GM12875 (cell line): Measurements from ENCODE around the gene ZFHX3.

ENCODE experiments used
- H3K4me3 ChIP-seq: one replicate; pipeline ENCODE4 v1.5.1; 2011; ENCODE audit warnings: low read depth, low read length, control low read depth
- TF ChIP-seq, protein P1 (sequence below): IDR thresholded peaks from 2 replicates; pipeline ENCODE4 v1.5.1; 2011; ENCODE audit warnings: low read depth, mild to moderate bottlenecking, control low read depth, inconsistent platforms, low read length, moderate library complexity, borderline replicate concordance; ENCODE audit not compliant: insufficient read depth

ZFHX3 gene

DNA sequence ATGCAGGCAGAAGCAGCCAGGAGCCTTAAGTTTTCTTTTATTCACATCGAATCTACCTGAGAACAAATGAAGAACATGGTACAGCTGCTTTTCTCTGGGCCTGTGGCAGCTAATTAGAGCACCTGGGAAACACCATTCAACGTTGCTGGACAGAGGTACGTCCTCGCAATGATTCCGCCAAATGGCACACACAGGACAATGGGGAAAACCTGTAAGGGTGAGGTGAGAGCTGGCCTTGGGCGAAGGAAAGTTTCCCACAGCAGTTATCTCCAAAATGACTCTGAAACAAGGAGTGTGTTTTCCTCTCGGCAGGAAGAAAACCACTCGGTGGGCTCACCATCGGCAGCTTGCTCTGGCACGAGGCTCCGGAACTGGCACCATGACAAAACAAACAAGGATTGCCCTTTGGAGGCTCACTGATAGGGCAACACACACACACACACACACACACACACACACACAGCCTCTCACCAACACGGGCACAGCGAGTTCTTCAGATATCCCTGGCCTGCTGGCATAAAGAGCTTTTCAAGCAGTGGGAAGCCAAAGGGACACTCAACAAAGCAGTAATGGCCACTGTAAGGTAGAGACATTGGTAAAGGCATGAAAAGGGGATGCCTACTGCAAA is 73.7 kb downstream of the ZFHX3 start:
- H3K4me3 ChIP-seq = no peak overlapping the region
- TF ChIP-seq, protein P1, sequence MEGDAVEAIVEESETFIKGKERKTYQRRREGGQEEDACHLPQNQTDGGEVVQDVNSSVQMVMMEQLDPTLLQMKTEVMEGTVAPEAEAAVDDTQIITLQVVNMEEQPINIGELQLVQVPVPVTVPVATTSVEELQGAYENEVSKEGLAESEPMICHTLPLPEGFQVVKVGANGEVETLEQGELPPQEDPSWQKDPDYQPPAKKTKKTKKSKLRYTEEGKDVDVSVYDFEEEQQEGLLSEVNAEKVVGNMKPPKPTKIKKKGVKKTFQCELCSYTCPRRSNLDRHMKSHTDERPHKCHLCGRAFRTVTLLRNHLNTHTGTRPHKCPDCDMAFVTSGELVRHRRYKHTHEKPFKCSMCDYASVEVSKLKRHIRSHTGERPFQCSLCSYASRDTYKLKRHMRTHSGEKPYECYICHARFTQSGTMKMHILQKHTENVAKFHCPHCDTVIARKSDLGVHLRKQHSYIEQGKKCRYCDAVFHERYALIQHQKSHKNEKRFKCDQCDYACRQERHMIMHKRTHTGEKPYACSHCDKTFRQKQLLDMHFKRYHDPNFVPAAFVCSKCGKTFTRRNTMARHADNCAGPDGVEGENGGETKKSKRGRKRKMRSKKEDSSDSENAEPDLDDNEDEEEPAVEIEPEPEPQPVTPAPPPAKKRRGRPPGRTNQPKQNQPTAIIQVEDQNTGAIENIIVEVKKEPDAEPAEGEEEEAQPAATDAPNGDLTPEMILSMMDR = no peak

DNA sequence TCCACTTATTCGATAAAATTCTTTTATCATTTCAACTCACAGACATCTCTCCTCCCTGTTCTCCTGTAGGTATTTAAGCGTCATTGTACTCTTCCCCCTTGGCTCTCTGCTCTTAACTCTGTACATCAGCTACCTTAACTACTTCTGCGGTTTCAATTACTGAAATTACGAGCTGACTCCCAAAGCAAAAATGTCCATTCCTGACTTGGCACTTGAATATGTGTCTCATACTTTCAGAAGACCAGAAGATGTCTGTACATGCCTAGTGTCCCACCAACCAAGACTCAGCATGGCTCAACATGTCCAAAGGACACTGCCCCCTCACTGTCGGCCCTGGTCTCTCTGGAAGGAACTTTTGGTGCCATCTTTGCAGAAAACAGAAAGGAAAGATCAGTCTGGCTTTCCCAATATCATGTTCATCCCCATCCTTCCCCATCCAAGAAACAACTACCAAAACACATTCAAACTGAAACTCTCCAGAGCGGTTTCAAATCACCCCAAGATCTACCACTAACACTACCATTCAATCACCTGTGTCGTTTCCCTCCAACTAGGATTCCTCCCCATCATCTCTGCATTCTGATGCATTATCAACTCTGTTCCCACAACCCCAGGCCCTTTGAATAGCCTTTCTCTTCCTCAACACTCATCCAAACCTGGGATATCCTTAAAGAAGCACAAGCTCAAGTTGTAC is 74.9 kb downstream of the ZFHX3 start:
- TF ChIP-seq, protein P1 = no peak
- H3K4me3 ChIP-seq = no peak overlapping the region

DNA sequence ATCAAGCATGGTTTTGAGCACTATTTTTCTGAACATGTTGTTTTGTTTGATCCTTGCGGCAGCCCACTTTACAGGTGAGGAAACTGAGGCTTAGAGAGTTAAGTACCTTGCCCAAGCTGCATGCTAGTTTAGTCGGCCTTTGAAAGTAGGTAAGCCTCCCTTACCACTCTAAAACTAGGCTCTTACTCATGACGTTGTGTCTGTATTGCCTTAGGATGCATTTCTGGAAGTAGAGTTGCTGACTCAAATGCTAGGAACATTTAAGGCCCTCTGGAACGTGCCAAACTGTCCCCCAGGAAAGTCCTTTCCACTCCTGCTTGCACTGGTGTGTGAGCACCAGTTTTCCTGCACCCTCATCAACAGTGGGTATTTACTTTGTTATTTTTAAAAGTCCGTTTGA is 76.6 kb downstream of the ZFHX3 start:
- TF ChIP-seq, protein P1 = no peak
- H3K4me3 ChIP-seq = no peak overlapping the region

DNA sequence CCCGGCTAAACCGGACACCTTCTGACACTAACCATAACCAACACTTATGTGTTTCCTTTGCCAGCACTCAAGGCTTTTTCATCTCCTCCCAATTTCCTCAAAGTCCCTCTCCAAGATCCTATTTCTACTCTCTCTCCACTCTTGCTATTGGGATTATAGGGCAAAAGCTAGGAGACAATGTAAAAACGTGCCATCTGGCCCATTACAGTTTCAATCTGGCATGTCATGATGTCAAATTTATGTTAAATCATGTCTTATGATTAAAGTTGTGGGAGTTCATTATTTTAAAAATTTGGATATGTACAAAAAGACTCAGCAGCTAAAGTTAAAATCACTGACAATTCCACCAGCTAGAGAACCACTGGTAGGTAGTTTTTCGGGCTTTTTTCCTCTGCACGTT is 77.3 kb downstream of the ZFHX3 start:
- no peak overlapping the region for H3K4me3 ChIP-seq
- TF ChIP-seq, protein P1 = no peak

DNA sequence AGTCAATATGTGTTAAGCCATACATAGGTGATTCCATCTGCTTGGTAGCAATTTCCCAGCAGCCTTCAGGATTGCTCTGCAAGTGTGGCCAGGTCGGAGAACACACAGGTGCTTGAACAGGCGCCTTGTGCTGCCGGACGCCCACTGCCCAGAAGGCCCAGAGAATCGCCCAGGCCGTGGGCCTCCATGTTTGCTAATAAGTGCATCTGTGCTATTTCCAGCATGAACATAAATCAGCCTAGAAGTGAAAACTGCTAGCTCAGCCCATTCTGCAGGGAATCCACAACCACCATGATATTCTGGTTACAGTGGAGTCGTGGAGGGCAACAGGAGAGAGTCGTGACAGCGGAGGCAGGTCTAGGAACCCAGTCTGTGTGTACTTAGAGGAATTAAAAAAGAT is 78.1 kb downstream of the ZFHX3 start:
- no peak overlapping the region for H3K4me3 ChIP-seq
- TF ChIP-seq, protein P1 = no peak

DNA sequence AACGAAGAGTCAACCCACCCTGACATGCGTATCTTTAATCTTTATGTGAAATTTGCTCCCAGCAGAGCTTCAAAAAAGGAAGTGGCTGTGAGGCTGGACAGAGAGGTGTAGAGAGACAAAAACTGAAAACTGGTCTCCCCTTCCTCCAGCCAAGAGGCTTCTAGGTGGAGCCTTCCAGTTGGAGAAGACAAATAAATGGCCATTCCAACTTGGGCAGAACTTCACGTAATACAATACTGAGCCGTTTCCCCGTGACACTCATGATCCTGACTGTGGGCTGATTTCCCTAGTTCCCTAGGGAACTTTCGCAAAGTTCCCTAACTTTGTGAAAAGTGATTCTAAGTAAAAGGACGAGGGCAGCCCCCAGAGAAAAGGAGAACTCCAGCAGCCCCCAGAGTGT is 78.8 kb downstream of the ZFHX3 start:
- TF ChIP-seq, protein P1 = no peak
- H3K4me3 ChIP-seq = no peak overlapping the region

DNA sequence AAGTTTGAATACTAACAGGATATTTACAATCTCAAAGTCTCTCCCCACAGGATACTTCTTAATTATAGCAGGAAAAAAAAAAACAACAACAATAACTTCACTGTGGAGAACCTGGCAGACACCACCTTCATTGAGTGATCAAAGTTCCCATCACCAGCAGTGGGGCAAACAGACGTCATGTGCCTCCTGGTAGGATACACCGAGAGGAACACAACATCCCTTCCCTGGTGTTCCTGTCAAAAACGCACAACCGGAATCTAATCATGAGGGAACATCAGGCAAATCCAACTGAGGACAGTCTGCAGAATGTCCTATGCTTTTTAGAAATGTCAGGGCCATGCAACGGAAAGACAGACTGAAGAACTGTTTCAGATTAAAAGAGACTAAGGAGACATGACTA is 80.0 kb downstream of the ZFHX3 start:
- TF ChIP-seq, protein P1 = no peak

More for the DNA sequence above, 80.0 kb downstream of the ZFHX3 start:
- H3K4me3 ChIP-seq = no peak overlapping the region
